ENCODE data around the gene PHC3. TPM values are rescaled to one million over a fixed set of nuclear protein-coding genes. Genes with fewer than 3 reads are reported as not detected.

The PHC3 gene
- total RNA-seq, 2 donors from 2014 or later = 53.2 to 77.6 TPM

- Mint-ChIP-seq H3K36me3 (no peaks in the 10 kb centered on the region), H3K9me3 (no peaks in the 10 kb centered on the region), H3K4me1 (ENCODE audit: low read depth in 2 of 2) (peaks cover 0 to 5% of the 10 kb centered on the region in 2 donors), H3K4me3 (no peak overlapping the region), H3K27ac (no peak overlapping the region), H3K27me3 (no peaks in the 10 kb centered on the region)
- DNase-seq (ENCODE audit: low spot score) (no peak), ATAC-seq (no peak)
Observed at GRCh38 chr3:170064108-170064507, 117.4 kb downstream of the PHC3 start.

GRCh38 chr3:170063691-170064090, 117.8 kb downstream of the PHC3 start:
- Mint-ChIP-seq H3K4me3 (no peak overlapping the region), H3K4me1 (ENCODE audit: low read depth in 2 of 2) (peaks cover 0 to 7% of the 10 kb centered on the region in 2 donors)
- no peak for ATAC-seq

GRCh38 chr3:170062769-170063168, 118.8 kb downstream of the PHC3 start:
- peaks cover 6 to 16% of the 10 kb centered on the region in 2 donors for H3K4me1 Mint-ChIP-seq (ENCODE audit: low read depth in 2 of 2)
- no peak overlapping the region for H3K4me3 Mint-ChIP-seq
- ATAC-seq (no peak), DNase-seq (ENCODE audit: low spot score) (no peak)
- no peak overlapping the region for H3K27ac Mint-ChIP-seq
- no peaks in the 10 kb centered on the region for H3K9me3 Mint-ChIP-seq
- no peaks in the 10 kb centered on the region for H3K36me3 Mint-ChIP-seq
- no peaks in the 10 kb centered on the region for H3K27me3 Mint-ChIP-seq

More at GRCh38 chr3:170063691-170064090, 117.8 kb downstream of the PHC3 start:
- no peaks in the 10 kb centered on the region for H3K27me3 Mint-ChIP-seq
- H3K27ac Mint-ChIP-seq = no peak overlapping the region
- no peak for DNase-seq (ENCODE audit: low spot score)
- no peaks in the 10 kb centered on the region for H3K9me3 Mint-ChIP-seq
- H3K36me3 Mint-ChIP-seq = no peaks in the 10 kb centered on the region

DNA sequence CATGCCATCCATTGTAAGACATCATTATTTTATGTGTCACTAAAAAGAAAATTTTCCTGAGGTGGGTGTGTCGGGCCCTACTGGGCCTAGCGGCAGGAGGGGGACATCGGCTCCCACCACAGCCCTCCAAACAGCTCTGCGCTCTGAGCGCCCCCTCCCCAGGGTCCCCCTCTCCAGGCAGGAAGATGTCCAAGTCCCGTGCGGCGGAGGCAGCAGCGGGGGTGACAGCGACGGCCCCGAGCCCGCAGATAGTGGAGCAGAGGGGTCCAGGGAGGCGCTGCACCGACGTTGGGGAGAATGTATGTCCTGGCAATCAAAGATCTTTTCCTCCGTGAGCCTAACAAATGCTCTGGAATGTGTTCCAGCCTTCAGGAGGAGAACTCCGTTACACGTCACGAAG, 119.5 kb downstream of the PHC3 start:
- no peak for ATAC-seq
- Mint-ChIP-seq H3K27ac (no peak overlapping the region), H3K27me3 (no peaks in the 10 kb centered on the region), H3K4me3 (no peak overlapping the region), H3K9me3 (no peaks in the 10 kb centered on the region), H3K36me3 (no peaks in the 10 kb centered on the region), H3K4me1 (ENCODE audit: low read depth in 2 of 2) (peaks cover 10 to 23% of the 10 kb centered on the region in 2 donors)
- DNase-seq (ENCODE audit: low spot score) = no peak

GRCh38 chr3:170059447-170059846, 122.1 kb downstream of the PHC3 start:
- no peak overlapping the region for H3K27ac Mint-ChIP-seq
- no peaks in the 10 kb centered on the region for H3K9me3 Mint-ChIP-seq
- no peaks in the 10 kb centered on the region for H3K27me3 Mint-ChIP-seq
- H3K36me3 Mint-ChIP-seq = no peaks in the 10 kb centered on the region
- H3K4me3 Mint-ChIP-seq = no peak overlapping the region
- H3K4me1 Mint-ChIP-seq (ENCODE audit: low read depth in 2 of 2) = peaks cover 32 to 49% of the 10 kb centered on the region in 2 donors
- DNase-seq (ENCODE audit: low spot score) = no peak
- ATAC-seq = no peak

GRCh38 chr3:170058127-170058526, 123.4 kb downstream of the PHC3 start:
- Mint-ChIP-seq H3K36me3 (no peaks in the 10 kb centered on the region), H3K9me3 (no peaks in the 10 kb centered on the region), H3K4me1 (ENCODE audit: low read depth in 2 of 2) (peaks cover 32 to 51% of the 10 kb centered on the region in 2 donors), H3K27ac (peak overlapping the region; percentile 83 to 92), H3K4me3 (peak overlapping the region; percentile 84), H3K27me3 (no peaks in the 10 kb centered on the region)
- DNase-seq (ENCODE audit: low spot score) (no peak), ATAC-seq (peak in 1 of 2 donors; percentile 52)

GRCh38 chr3:170057550-170057949, 124.0 kb downstream of the PHC3 start:
- no peak for ATAC-seq
- DNase-seq (ENCODE audit: low spot score) = no peak
- peaks cover 2% of the 10 kb centered on the region for H3K9me3 Mint-ChIP-seq
- peak overlapping the region; percentile 83 to 92 for H3K27ac Mint-ChIP-seq
- peak overlapping the region; percentile 84 for H3K4me3 Mint-ChIP-seq
- H3K4me1 Mint-ChIP-seq (ENCODE audit: low read depth in 2 of 2) = peaks cover 32 to 51% of the 10 kb centered on the region in 2 donors
- H3K36me3 Mint-ChIP-seq = peaks cover 5% of the 10 kb centered on the region
- peaks cover 0 to 2% of the 10 kb centered on the region in 2 donors for H3K27me3 Mint-ChIP-seq

DNA sequence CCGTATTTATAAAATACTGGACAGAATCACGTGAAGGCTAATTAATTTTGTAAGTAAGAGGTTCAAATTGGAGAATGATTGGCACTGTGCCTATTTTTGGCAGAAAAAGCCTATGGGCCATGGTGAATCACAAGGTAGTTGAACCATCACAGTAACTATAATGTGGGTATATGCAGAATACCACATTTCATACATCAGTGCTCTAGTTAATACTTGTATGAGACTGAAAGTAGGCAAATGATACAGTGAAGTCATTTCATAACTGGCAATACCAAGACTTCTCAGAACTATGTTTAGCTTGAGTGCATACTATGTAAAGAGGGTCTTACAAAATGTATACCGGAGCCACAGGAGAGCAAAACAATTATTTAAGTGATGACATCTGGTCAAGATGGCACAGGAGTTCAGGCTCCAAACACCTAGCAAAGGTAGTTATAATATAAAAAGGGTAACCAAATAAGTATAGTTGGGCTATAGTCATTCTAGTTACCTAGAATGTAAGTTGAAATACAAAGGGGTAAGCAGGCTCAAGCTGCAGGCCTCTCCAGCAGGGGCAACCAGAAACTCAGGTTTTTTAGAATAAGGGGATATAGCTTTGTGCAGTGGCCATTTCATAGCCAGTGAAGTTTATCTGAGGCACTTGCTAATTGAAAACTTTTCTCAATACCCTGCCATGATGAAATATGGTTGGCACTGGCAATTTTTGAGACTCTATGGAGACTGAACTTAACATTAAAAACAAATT, 124.7 kb downstream of the PHC3 start:
- peak overlapping the region; percentile 83 to 92 for H3K27ac Mint-ChIP-seq
- peak overlapping the region; percentile 84 for H3K4me3 Mint-ChIP-seq
- H3K36me3 Mint-ChIP-seq = peaks cover 5% of the 10 kb centered on the region
- H3K9me3 Mint-ChIP-seq = peaks cover 2% of the 10 kb centered on the region
- H3K27me3 Mint-ChIP-seq = peaks cover 0 to 2% of the 10 kb centered on the region in 2 donors
- ATAC-seq (peak; percentile 84 to 89), DNase-seq (ENCODE audit: low spot score) (no peak)
- H3K4me1 Mint-ChIP-seq (ENCODE audit: low read depth in 2 of 2) = peaks cover 32 to 51% of the 10 kb centered on the region in 2 donors

DNA sequence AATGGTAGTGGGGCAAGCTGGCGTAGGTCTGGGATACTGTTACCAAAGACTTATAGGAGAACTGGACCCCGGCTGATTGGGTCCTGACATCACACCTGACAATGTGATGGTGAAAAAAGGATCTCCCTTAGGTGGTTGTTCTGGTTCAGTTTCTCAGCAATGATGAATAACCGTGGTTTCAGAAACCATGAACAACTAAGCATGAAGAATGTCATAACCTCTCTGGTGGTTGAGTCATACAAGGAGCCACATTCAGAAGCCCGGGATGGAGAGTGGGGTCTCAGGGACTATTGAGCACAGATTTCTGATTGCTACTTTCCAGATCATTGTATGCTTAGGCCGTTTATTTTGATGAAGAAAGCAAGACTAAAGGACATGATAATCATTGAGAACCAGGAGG, 126.3 kb downstream of the PHC3 start:
- Mint-ChIP-seq H3K27ac (peak overlapping the region; percentile 77 to 92), H3K27me3 (peaks cover 0 to 2% of the 10 kb centered on the region in 2 donors), H3K36me3 (peaks cover 5% of the 10 kb centered on the region), H3K4me1 (ENCODE audit: low read depth in 2 of 2) (peaks cover 32 to 51% of the 10 kb centered on the region in 2 donors), H3K4me3 (peak overlapping the region; percentile 84), H3K9me3 (peaks cover 2% of the 10 kb centered on the region)
- peak; percentile 81 to 87 for ATAC-seq
- DNase-seq (ENCODE audit: low spot score) = no peak

DNA sequence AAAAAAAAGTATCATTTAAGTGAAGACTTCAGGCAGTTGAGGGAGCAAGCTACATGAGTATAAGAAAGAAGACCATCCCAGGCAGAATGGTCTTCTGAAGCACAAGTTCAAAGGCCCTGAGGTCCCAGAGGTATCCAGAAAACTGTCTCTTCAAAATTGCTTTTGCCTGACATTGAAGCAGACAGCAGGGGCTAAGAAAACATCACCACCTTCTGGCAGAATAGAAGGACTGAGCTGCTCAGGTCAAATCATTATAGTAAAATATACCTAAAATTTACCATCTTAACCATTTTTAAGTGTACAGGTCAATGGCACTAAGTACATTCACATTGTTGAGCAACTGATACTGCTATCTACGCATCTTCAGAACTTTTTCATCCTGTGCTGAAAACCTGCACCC, 127.3 kb downstream of the PHC3 start:
- H3K36me3 Mint-ChIP-seq = peaks cover 5% of the 10 kb centered on the region
- H3K4me3 Mint-ChIP-seq = peak overlapping the region; percentile 84
- peaks cover 32 to 46% of the 10 kb centered on the region in 2 donors for H3K4me1 Mint-ChIP-seq (ENCODE audit: low read depth in 2 of 2)
- DNase-seq (ENCODE audit: low spot score) (no peak), ATAC-seq (no peak)
- H3K27ac Mint-ChIP-seq = peak overlapping the region; percentile 77 to 92
- H3K9me3 Mint-ChIP-seq = peaks cover 2% of the 10 kb centered on the region
- peaks cover 0 to 2% of the 10 kb centered on the region in 2 donors for H3K27me3 Mint-ChIP-seq

DNA sequence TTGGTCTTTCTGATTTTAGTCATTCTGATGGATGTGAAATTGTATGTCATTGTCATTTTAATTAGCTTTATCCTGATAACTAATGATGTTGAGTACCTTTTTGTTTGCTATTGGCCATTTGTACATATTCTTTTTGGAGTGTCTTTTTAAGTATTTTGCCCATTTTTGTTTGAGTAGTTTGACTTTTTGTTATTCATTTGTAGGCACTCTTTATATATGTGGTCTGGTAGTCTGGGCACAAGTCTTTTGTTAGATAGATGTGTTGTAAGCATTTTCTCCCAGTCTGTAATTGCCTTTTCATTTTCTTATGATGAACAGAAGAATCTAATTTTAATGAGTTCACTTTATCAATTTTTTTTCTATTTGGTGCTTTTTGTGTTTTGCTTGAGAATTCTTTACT, 129.1 kb downstream of the PHC3 start:
- peaks cover 5% of the 10 kb centered on the region for H3K36me3 Mint-ChIP-seq
- peaks cover 23 to 31% of the 10 kb centered on the region in 2 donors for H3K4me1 Mint-ChIP-seq (ENCODE audit: low read depth in 2 of 2)
- ATAC-seq (no peak), DNase-seq (ENCODE audit: low spot score) (no peak)
- peaks cover 2% of the 10 kb centered on the region for H3K9me3 Mint-ChIP-seq
- H3K4me3 Mint-ChIP-seq = no peak overlapping the region
- no peak overlapping the region for H3K27ac Mint-ChIP-seq
- H3K27me3 Mint-ChIP-seq = peaks cover 0 to 2% of the 10 kb centered on the region in 2 donors

DNA sequence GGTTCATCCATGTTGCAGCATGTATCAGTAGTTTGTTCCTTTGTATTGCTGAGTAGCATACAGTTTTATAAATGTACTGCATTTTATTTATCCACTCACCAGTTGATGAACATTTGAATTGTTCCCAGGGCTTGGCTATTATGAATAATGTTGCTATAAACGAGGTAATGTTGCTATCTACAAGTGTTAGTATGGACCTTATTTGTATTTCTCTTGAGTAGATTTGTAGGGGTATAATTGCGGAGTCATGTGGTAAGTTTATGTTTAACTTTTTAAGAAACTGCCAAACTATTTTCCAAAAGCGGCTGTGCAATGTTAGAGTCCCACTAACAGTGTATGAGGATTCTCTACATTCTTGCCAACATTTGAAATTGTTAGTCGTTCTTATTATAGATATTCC, 130.8 kb downstream of the PHC3 start:
- ATAC-seq (no peak), DNase-seq (ENCODE audit: low spot score) (no peak)
- Mint-ChIP-seq H3K4me3 (no peak overlapping the region), H3K4me1 (ENCODE audit: low read depth in 2 of 2) (peaks cover 10 to 14% of the 10 kb centered on the region in 2 donors), H3K27ac (no peak overlapping the region), H3K27me3 (peaks cover 0 to 2% of the 10 kb centered on the region in 2 donors), H3K36me3 (peaks cover 5% of the 10 kb centered on the region), H3K9me3 (peaks cover 2% of the 10 kb centered on the region)

DNA sequence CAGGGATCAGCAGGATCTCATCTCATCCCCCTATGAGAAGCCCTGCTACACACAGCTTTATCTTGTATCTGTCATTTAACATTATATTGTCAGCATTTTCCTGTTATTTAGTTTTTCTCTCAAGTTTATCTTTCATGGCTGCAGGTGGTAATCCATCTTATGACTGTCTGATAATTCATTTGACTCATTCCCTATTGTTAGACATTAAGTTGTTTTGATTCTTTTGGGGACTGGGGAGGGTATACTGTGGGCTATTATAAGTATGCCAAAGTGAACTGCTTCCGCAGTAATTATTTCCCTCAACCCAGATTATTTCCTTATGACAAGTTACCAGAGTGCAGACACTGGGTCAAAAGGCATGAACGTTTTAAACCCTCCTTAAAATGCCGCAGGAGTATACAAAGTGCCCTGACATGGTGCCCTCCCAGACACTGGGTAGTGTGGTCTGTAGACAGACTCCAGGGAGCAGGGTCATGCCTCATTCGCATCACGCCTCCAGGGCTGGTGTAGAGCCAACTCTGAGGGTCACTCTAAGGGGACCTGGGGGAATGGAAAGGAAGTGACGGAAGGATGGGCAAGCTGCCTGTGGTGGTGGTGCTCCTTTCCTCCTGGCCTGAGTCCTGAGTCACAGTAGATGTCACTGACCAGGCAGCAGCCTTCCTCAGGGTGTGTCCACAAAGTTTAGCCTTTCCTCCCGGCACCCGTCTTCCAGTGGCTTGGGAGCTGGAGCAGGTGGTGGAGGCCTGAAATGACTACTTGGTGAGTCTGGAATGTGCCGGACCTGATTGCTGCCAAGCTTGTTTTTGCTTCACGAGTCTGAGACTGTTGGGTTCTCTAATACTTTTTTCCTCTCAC, 132.2 kb downstream of the PHC3 start:
- DNase-seq (ENCODE audit: low spot score) (no peak), ATAC-seq (peak; percentile 28 to 36)
- Mint-ChIP-seq H3K27me3 (peaks cover 0 to 2% of the 10 kb centered on the region in 2 donors), H3K4me1 (ENCODE audit: low read depth in 2 of 2) (peaks cover 3 to 7% of the 10 kb centered on the region in 2 donors), H3K9me3 (peaks cover 2% of the 10 kb centered on the region), H3K27ac (no peak overlapping the region), H3K4me3 (no peak overlapping the region), H3K36me3 (peaks cover 5% of the 10 kb centered on the region)

GRCh38 chr3:170047133-170047404, 134.5 kb downstream of the PHC3 start:
- H3K9me3 Mint-ChIP-seq = no peaks in the 10 kb centered on the region
- no peaks in the 10 kb centered on the region for H3K36me3 Mint-ChIP-seq
- no peak overlapping the region for H3K27ac Mint-ChIP-seq
- H3K27me3 Mint-ChIP-seq = no peaks in the 10 kb centered on the region
- H3K4me3 Mint-ChIP-seq = no peak overlapping the region
- DNase-seq (ENCODE audit: low spot score) = no peak
- H3K4me1 Mint-ChIP-seq (ENCODE audit: low read depth in 2 of 2) = peaks cover 3 to 6% of the 10 kb centered on the region in 2 donors
- no peak for ATAC-seq

Measured in natural killer cell treated with Interleukin-12 subunit alpha and Interleukin-12 subunit beta and Interleukin-15 and Interleukin-18, amount 100 ng/mL, for 72 hours (primary cell).